Measurements from ENCODE around the gene KIAA1614.
"Not testable (repeated sequence)": the region's sequence is repeated elsewhere in the genome, so short reads cannot be mapped to it uniquely, and the experiment has no call there.

GRCh38 chr1:180959620-180960019, 46.9 kb downstream of the KIAA1614 start:
- TF ChIP-seq CTCF (IDR thresholded peaks at IDR 0.05; ENCODE audit: low read length); EZH2 (optimal IDR thresholded peaks at IDR 0.05; ENCODE audit: low read depth, low read length); EZH2phosphoT487 (IDR thresholded peaks at IDR 0.05; ENCODE audit: low read length): not testable (repeated sequence)

All from MM.1S (cell line).